ENCODE measurements around the gene FARSA. TPM values are rescaled to one million over a fixed set of nuclear protein-coding genes. Genes with fewer than 3 reads are reported as not detected.

The FARSA gene
- total and polyA plus RNA-seq, 2 of the 4 experiments (the other 2 are of a cell fraction), result 49.3 to 80.9 TPM

GRCh38 chr19:12886969-12887747 is 46.4 kb downstream of the FARSA start, which contains the start of gene KLF1:
TSS of gene KLF1 (minus strand) at chr19:12887201. CDS start at chr19:12887140, 61 bp downstream.
- ATAC-seq (ENCODE audit: low read depth) (no peak), DNase-seq (no peak)
- Histone ChIP-seq H2BK20ac (ENCODE audit: low read depth, low read length) (no peak within 1 kb of the TSS), H3K9ac (ENCODE audit: low read depth, low read length) (no peak within 1 kb of the TSS), H4K20me1 (ENCODE audit: insufficient read depth, low read length) (no peaks in the 10 kb centered on the region), H2AK9ac (replicated peaks; ENCODE audit: low read depth, low read length, poor library complexity) (no peak within 1 kb of the TSS), H3K23ac (ENCODE audit: low read depth, low read length) (no peak within 1 kb of the TSS), H3K4me2 (ENCODE audit: low read depth, low read length) (peak within 1 kb of the TSS; percentile 41; the same call in 1 of the 2 replicates), H2BK5ac (ENCODE audit: low read depth, low read length, poor library complexity, severe bottlenecking) (no peak within 1 kb of the TSS), H4K8ac (ENCODE audit: low read depth in 2 of 2, low read length in 2 of 2) (no peak within 1 kb of the TSS), H3K4ac (ENCODE audit: low read depth, low read length) (no peak within 1 kb of the TSS), H4K5ac (ENCODE audit: low read depth, low read length) (no peak within 1 kb of the TSS), H3K27me3 (ENCODE audit: control insufficient read depth, insufficient read depth, low read length) (peaks cover 40% of the 10 kb centered on the region), H3K18ac (ENCODE audit: low read depth, low read length) (no peak within 1 kb of the TSS), H3K4me1 (ENCODE audit: control insufficient read depth, insufficient read depth, low read length) (peaks cover 8% of the 10 kb centered on the region), H2BK120ac (ENCODE audit: low read depth, low read length) (no peak within 1 kb of the TSS), H3K9me3 (ENCODE audit: control insufficient read depth, insufficient read depth, low read length) (peaks cover 13% of the 10 kb centered on the region), H4K91ac (ENCODE audit: insufficient read depth, low read depth, low read length) (no peak within 1 kb of the TSS), H3K9me1 (ENCODE audit: insufficient read depth, low read length) (no peaks in the 10 kb centered on the region), H3K4me3 (ENCODE audit: insufficient read depth, low read depth, low read length) (no peak within 1 kb of the TSS), H2AFZ (replicated peaks; ENCODE audit: low read length, poor library complexity) (peak within 1 kb of the TSS; percentile 87), H3K36me3 (ENCODE audit: control insufficient read depth, insufficient read depth, low read length) (no peaks in the 10 kb centered on the region), H3K27ac (ENCODE audit: insufficient read depth, low read length) (no peak within 1 kb of the TSS), H3K56ac (ENCODE audit: extremely low read depth, insufficient read depth, low read length) (no peak within 1 kb of the TSS), H2BK15ac (ENCODE audit: low read depth, low read length) (no peak within 1 kb of the TSS), H2AK5ac (ENCODE audit: low read depth, low read length) (no peak within 1 kb of the TSS), H3K14ac (replicated peaks; ENCODE audit: low read depth, low read length) (no peak within 1 kb of the TSS), H3K79me1 (ENCODE audit: low read depth in 1 of 2, low read length in 2 of 2) (peaks cover 10 to 12% of the 10 kb centered on the region in 2 experiments; a peak in 3 of 4 replicates)
- WGBS, 2 experiments (ENCODE audit: extremely low coverage in 2 of 2, insufficient read length in 1 of 2), result 60% methylated on average over 5 of the region's 17 CpGs; no CpG with 5 or more reads in 1 of the 2 experiments
- TF ChIP-seq, protein P1, sequence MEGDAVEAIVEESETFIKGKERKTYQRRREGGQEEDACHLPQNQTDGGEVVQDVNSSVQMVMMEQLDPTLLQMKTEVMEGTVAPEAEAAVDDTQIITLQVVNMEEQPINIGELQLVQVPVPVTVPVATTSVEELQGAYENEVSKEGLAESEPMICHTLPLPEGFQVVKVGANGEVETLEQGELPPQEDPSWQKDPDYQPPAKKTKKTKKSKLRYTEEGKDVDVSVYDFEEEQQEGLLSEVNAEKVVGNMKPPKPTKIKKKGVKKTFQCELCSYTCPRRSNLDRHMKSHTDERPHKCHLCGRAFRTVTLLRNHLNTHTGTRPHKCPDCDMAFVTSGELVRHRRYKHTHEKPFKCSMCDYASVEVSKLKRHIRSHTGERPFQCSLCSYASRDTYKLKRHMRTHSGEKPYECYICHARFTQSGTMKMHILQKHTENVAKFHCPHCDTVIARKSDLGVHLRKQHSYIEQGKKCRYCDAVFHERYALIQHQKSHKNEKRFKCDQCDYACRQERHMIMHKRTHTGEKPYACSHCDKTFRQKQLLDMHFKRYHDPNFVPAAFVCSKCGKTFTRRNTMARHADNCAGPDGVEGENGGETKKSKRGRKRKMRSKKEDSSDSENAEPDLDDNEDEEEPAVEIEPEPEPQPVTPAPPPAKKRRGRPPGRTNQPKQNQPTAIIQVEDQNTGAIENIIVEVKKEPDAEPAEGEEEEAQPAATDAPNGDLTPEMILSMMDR (conservative IDR thresholded peaks at IDR 0.05; ENCODE audit: low read depth, low read length), result no peak
- no peak for TF ChIP-seq USF2 (IDR thresholded peaks at IDR 0.05; ENCODE audit: low read depth, low read length)
- TF ChIP-seq CEBPB (IDR thresholded peaks at IDR 0.05; ENCODE audit: low read depth, low read length), result no peak
- BruUV-seq (replicated peaks), result no TSS peak
- intact Hi-C loops (cut with micrococcal nuclease), result no loop called here
- dilution Hi-C loops (cut with HindIII; ENCODE audit: low sequenced_read_pairs, unreplicated experiment), result no loop called here
- in situ Hi-C loops (cut with MboI; ENCODE audit: low sequenced_read_pairs), result no loop called here
- POLR2A ChIA-PET (ENCODE audit: unreplicated experiment), result interaction anchor here (0.6 kb wide), 1 partner anchor 1354 kb away, joined by 6 read pairs; no protein-coding TSS in a partner anchor
- CTCF ChIA-PET, result no interaction called here

Measured in IMR-90 (cell line).